HuH-7 (cell line): Measurements from ENCODE around the gene ABHD17B.

Experiments
- DNase-seq: peaks from one replicate; pipeline ENCODE4 v3.0.0; 2011; ENCODE audit warnings: low spot score

ABHD17B gene

DNA sequence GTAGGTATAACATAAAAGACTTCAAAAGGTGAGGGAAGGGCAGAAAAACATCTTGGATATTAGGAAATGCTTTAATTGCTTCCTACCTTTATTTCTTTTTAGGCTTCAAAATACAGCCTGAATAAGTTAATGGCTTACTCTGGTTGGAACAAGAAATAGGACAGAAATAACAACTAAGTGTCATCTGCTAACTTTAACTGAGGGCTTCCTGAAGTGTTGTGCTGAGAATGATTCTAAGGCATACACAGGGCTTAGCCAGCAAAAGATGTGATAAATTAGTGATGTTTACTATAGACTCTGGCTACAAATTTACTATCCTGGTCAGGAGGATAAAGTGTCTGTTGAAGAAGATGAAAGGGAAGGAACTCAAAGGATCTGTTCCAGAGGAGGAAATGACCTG is 34.2 kb downstream of the ABHD17B start:
- no peak for DNase-seq

DNA sequence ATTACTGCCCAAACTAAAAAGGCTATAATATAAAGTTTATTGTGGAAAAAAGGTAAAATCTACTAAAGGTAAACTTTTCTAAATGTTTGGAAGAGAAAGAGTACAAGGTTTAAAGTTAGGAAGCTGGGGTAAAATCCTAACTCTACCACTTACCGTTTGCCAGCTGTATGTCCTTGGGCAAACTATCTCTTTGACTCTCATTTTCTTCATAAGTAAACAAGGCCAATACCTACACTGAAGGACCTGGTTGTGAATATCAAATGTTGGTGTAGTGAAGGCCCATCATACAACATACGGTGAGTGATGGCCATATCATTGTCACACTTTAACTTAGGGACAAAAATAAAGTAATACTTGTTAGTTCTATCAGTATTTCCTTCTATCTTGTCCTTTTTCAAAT is 34.9 kb downstream of the ABHD17B start:
- DNase-seq, result no peak

DNA sequence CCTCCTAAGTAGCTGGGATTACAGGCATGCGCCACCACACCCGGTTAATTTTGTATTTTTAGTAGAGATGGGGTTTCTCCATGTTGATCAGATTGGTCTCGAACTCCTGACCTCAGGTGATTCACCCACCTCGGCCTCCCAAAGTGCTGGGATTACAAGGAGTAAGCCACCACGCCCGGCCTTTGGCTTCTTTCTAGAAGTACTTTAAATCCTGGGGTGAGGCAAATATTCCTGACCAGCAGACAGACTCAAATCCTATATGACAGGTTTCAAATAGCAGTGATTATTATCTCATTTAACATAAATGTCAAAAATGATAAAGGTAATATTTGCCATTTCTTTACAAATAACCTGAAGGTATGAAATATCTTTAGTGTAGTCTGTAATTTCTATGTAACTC is 35.6 kb downstream of the ABHD17B start:
- DNase-seq, result no peak

DNA sequence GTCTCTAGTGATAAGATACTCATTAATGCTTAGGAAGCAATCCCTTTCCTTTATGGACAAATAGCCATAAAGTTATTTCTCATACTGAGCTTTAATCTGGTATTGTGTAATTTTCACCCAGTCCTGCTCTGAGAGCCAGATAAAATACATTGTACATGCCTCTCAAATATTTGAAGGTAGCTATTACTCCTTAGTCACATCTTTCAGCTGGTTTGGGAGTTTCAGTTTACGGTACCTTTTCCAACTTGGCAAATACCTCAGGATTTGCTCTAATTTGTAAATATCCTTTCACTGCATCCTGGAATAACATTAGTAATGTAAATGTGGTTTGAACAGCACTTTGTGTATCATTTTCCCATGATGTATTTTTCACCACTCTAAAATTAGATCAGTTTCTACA is 47.4 kb downstream of the ABHD17B start:
- no peak for DNase-seq

DNA sequence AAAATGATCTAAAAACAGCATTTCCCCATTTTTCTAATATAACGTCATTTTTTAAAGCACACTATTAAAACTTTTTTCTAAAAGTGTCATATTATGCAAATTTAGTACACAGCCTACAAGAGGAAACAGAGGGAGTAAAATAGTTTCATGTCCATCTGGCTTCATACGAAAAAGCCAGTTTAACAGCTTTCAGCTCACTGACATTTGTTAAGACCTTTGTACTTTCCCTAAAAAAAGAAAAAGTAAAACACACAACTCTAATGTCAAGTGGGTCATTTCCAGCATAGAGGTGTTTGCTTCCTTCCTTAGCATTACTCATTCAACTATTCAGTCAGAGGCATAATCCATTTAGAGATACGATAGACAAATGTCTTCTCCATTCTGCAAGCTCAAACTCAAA is 49.4 kb downstream of the ABHD17B start:
- no peak for DNase-seq

DNA sequence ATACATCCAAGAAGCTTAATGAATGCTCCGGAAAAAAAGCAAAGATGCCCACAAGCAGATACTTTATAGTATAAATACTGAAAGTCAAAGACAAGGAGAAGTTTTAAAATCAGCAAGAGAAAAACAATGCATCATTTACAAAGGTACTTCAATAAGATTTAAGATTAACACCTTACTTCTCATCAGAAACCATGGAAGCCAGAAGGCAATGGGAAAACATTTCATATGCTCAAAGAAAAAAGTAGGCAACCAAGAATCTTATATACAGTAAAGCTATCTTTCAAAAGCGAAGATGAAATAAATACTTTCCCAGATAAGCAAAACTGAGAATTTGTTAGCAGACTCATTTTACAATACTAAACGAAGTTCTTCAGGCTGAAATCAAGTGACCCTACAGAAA is 51.1 kb downstream of the ABHD17B start:
- DNase-seq, result no peak

DNA sequence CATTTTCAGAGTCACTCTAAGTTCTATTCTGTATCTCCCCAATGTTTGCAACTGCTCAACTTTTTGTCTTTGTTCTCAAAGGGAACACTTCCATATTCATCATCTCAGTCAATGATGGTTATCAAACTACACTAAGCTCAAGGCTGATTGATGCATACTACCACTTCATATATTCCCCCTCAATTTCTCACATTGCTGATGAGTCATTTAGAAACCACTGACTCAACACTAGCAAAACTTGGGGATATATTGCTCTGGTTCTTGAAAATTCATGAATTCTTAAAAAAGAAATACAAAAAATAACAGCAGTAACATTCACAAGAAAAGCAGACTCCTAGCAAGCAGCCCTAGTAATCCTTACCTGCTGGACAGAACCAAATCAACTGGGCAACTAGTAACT is 52.2 kb downstream of the ABHD17B start:
- DNase-seq, result no peak

DNA sequence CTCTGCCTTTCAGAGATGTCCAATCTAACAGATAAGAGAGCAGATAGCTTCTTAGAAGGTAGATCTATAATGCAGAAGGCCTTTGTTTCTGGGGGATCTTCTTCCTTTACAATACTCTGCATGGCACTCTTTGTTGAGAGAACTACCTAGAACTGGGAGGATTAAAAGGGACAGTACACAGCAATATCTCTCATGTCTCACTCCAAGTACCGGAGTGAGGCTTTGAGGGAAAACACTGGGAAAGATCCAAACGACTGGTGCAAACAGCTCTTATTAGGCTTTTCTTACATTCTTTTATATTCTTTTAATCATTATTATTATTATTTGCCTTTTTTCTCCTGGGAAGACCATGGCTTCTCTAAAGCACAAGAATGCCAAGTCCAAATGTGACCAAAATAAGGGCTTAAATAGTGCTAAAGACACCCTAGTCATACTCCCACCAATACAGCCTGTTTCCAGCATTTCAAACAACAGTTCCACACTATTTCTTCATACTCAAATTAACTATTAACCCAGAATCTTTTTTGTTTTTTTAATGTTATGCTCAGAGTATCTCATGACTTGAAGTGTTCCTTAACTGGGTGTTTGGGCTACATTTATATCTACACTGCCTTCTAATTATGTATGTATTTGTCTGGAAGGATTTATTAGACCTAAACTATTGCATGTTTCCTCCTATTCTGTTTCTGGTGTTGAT is 52.7 kb downstream of the ABHD17B start:
- DNase-seq, result no peak

DNA sequence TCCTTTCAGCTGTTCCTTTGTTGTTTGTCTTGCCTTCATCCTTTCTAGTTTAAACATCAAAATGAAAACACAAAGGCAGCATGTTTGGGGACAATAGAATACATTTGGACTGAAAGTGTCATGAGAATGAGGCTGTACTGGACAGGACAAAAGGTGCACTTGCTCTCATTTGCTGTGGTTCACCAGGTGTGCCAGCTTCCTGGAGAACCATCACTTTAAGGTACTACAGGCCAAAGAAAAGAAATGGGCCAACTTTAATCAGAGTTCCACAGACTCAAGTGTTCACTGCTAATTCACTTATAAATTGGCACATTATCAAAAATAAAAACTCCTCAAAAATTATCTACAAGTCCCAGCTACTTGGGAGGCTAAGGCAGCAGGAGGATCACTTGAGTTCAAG is 53.8 kb downstream of the ABHD17B start:
- no peak for DNase-seq

DNA sequence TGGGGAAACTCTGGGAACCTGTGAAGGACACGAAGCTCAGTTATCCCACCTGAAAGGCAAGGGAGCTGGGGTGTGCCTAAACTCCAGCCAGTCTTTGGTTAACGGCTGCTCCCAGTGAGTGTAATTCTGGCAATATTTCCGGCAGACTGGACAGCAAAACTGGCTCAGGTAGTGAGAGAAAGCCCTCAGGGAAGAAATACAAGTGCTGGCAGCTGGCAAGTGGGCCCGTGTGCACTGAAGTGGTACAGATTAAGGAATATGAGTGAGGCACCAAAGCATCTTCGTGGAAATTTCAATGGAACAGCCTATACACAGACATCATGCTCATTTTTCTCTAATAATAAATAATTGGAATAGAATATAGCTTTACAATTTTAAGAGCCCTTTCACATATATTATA is 56.2 kb downstream of the ABHD17B start:
- no peak for DNase-seq

DNA sequence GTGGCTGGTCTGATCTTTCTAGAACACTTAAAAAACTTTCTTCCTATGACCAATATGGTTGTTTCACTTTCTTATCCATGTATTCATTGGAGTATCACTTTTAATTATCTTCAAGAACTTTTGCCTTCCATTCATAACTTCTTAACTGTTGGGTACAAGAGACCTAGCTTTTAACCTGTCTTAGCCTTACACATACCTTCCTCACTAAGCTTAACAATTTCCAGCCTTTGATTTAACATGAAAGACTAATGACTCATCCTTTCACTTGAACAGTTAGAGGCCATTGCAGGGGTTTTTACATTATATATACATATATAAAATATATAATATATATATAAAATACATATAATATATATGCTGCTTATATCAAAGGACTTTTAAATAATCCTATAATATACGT is 57.9 kb downstream of the ABHD17B start:
- no peak for DNase-seq

DNA sequence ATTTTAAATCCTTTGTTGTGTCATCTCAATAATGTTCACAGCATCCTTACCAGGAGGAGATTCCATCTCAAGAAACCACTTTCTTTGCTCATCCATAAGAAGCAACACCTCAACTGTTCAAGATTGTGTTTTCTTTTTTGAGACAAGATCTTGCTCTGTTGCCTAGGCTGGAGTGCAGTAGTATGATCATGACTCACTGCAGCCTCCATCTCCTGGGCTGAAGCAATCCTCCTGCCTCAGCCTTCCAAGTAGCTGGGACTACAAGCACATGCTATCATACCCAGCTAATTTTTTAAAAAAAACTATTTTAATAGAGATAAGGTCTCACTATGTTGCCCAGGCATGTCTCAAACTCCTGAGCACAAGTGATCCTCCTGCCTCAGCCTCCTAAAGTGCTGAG is 60.0 kb downstream of the ABHD17B start:
- no peak for DNase-seq

DNA sequence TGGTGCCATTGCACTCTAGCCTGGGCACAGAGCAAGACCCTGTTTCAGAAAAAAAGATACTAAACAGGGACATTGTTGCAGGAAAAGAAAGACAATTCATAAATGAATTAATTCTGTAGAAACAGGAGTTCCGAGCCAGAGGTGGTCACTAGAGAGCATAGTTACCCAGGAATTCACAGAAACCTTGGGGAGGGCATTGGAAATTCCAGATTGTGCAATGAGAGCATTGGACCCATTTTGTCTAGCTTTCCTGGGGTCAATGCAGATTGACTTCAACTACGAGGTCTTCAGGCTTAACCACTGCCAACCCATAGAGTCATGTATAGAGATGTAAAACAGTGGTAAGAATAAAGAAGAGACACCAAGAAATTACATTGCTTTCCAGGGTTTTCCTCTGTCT is 63.1 kb downstream of the ABHD17B start:
- DNase-seq, result no peak

DNA sequence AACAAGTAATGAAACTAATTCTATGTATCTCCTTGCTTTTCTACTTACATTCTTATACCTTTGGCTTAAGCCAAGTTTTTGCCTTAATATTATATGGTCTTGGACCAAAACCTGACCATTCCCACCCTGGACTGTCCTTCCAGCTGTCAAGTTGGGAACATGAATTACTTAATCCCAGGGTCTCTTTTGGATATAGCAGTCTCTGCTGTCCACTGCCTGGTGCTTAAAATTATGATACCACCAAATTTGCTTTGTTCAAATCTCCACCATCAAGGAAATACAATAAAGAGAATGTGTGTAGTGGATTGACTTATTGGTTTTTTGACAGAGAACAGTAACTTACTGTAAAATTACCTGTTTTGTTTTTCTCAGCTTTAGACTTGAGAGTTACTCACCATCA is 66.2 kb downstream of the ABHD17B start:
- no peak for DNase-seq

DNA sequence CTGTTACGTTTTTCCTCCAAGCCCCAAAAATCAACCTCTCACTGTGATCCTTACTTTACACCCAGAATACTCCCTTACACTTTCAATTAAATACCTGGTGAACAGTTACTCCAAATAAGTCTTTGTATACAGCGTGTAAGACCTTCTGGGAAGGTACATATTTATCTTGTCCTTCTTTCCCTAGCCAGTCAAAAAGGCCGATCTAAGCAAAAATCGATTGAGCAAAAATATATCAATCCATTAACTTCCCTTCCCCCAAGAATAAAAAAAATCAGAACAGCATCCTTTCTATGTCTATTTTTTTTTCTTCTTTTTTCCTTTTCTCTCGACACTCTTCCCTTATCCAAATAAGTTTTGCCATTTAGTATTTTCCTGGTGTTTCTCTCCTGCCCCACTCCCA is 71.3 kb downstream of the ABHD17B start:
- no peak for DNase-seq

DNA sequence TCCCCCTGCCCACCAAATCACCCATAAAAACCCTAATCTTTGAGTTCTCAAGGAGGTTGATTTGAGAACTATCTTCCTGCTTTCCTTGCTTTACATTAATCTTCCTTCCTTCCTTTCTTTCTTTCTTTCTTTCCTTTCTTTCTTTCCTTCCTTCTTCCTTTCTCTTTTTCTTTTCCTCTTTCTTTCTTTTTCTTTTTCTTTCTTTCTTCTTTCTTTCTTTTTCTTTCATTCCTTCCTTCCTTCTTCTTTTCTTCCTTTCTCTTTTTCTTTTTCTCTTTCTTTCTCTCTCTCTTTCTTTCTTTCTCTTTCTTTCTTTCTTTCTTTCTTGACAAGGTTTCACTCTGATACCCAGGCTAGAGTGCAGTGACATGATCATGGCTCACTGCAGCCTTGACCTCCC is 75.4 kb downstream of the ABHD17B start:
- no peak for DNase-seq

DNA sequence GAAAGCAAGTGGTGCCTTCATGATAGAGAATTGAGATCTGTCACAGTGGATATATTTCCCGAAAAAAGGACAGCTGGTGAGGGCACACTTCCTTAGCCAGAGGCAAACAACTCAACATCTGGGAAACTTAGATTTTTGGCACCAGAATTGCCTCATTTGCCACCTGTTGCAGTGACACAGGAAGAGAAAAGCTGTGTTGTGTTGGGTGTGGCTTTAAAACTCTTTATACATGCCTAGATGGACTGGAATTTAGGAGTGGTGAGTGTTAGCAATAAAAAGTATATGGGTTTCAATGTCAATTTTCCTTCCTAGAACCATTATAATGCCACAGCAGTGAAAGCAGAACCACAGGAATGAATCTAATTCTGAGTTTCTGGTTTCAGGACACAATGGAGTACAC is 80.1 kb downstream of the ABHD17B start:
- DNase-seq, result no peak

DNA sequence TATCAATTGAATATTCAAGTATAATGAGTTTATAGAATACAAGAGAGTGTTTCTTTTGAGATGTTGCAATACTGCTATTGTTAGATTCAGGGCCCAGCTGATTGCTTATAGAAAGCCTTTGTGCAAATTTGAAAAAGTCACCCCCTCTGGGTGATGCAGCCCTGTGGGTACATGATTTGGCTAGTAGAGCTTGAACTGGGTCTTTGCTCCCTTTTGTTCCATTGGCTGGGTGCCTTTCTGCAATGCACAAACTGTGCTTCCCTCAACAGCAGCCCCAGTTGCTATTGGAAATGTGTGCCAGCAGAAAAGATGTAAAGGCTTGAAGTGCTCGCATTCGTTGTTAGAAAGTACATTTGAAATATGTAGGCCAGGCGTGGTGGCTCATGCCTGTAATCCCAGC is 80.8 kb downstream of the ABHD17B start:
- DNase-seq, result no peak

DNA sequence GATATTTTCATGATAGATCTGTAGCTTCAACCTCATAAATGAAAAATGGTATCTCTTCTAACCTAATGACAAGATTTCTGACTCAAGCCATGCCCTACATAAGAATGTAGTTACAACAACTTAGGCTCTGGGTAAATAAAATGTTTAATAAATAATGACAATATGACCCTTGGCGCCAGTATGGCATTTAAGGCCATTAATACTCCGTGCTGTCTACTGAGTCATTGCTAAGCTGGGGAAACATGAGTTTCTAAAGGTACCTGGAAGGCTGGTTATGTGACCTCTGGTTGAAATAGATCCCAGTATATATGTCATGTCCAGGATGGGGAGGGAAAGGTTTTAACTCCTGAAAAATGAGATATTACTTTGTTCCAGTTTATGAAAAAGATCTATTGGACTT is 84.7 kb downstream of the ABHD17B start:
- no peak for DNase-seq

DNA sequence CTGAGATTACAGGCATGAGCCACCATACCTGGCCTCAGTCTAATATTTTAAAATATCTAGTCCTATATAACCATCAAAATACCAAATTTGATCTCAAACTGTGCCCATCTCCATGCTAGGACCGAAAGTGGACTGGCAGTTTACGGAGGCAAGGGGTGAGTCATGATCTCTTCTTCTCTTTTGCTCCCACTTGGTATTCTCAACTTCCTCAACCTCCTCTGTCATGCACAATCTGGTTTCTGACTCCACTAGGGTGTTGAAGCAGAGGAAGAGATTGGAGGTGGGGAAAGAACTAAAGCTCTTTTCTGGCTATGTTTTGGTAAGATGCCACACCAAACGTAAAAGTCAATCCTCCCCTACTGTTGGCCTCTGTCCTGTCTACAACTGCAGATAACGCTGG is 86.7 kb downstream of the ABHD17B start:
- no peak for DNase-seq

DNA sequence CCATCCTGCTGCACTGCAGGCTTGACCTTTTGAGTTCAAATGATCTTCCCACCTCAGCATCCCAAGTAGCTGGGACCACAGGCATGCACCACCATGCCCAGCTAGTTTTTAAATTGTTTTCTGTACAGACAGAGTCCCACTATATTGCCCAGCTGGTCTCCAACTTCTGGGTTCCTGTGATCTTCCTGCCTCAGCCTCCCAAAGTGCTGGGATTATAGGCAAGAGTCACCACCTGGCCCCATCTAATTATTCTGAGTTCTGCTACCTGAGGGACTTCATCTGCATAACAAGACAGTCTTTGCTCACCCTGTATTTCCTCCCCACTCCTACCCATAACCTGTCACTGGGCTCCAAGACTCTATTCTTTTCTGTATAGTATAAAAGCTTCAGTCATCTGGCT is 88.1 kb downstream of the ABHD17B start:
- DNase-seq, result no peak

DNA sequence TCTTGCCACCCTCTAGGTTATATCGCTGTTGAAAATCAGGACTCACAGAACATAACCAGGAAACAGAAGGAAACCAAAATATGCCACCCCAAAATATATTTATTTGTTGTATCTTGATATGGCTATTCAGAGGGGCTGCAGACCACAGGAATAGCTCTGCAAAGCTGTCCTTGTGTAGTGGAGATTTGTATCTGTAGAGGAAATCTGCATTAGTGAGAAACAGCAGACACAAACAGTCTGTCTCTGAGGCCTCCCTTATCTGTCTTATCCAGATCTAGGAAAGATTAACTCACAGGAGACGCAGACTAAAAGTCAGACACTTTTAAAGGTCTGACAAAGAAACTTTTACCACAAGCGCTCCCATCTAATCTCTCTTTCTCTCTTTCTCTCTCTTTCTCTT is 88.5 kb downstream of the ABHD17B start:
- DNase-seq, result no peak

DNA sequence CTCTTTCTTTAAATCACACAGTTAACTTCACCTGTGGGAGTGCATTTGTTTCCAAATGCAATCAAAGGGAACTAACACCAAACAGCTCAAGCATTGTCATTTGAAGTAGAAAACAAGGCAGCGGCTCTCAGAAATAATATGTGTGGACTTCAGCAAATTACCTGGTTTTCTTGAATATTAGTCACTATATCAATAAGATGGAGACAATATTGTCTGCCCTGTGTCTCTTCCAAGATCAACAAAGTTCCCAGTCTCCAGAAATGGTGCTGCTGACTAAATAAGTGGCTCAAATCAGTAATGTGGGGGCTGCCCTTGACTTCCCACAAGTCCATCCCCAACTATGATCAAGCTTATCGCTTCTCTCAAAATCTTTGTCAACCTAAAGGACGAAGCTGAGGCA is 89.6 kb downstream of the ABHD17B start:
- DNase-seq, result no peak

DNA sequence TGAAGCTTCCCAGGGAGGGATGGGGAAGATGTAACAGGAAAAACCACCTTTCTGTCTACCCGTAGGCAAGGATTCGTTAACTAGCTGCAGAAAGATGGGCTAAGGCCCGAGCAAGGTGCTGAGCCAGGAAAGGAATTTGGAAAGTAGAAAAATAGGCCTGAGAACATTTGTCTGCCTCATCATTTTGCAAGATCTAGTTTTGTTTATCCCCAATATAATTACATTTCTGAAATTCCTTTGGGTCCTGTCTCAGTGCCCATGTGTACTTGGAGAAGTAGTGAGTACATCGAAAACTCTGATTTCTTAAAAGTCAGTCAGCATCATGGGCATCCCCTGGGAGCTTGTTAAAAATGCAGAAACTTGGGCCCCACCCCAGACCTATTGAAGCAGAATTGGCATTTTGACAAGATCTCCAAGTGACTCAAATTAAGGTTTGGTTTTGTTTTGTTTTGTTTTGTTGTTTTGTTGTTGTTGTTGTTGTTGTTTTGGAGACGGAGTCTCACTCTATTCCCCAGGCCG is 90.5 kb downstream of the ABHD17B start:
- no peak for DNase-seq
